Caco-2 (cell line): ENCODE measurements around the gene GPR107. TPM values are rescaled to one million over a fixed set of nuclear protein-coding genes. Genes with fewer than 3 reads are reported as not detected.

Experiments used
- BruUV-seq: library from RNA; stranded (reverse); fragments of 400-500 nt; replicated peaks from 2 replicates; lab custom pipeline; 2021; lab: Mats Ljungman, UMichigan
- CTCF ChIA-PET: fragments of 300-600 bp; sonication (Branson Sonifier 250); formaldehyde crosslinking; loops from one replicate; lab custom pipeline; 2022; ENCODE audit warnings: antibody characterized with exemption; lab: Charles Lee
- POLR2A ChIA-PET: fragments of 300-600 bp; sonication (Branson Sonifier 250); formaldehyde crosslinking; loops from one replicate; lab custom pipeline; 2022; ENCODE audit warnings: antibody characterized with exemption; lab: Charles Lee
- DNase-seq, 2 experiments: peaks; one replicate each; pipeline versions ENCODE4 v3.0.0 to v3.0.0-alpha.2; 2020 to 2022
- H3K27me3 ChIP-seq: replicated peaks from 2 replicates; pipeline ENCODE4 v1.6.0; 2011; ENCODE audit warnings: low read length; ENCODE audit not compliant: control insufficient read depth, insufficient read depth
- H3K36me3 ChIP-seq: 2 replicates; pipeline ENCODE4 v1.5.1; 2011; ENCODE audit warnings: low read length; ENCODE audit not compliant: control insufficient read depth, insufficient read depth
- H3K4me1 ChIP-seq: fragments of 250-450 bp; sonication (Bioruptor Pico); 2 replicates; pipeline ENCODE4 v1.5.1; 2020; ENCODE audit warnings: mild to moderate bottlenecking
- H3K4me3 ChIP-seq: 2 replicates; pipeline ENCODE4 v1.5.1; 2011; ENCODE audit warnings: low read depth, mild to moderate bottlenecking, control low read depth, low read length
- H3K9me3 ChIP-seq: fragments of 250-450 bp; sonication (Bioruptor Pico); 2 replicates; pipeline ENCODE4 v1.5.1; 2020; ENCODE audit warnings: mild to moderate bottlenecking, moderate library complexity
- H3K27ac Mint-ChIP-seq: one replicate; pipeline ENCODE4 v1.8.0; 2022; ENCODE audit warnings: mixed read lengths; ENCODE audit not compliant: unreplicated experiment
- H3K27me3 Mint-ChIP-seq: one replicate; pipeline ENCODE4 v1.8.0; 2022; ENCODE audit warnings: mixed read lengths; ENCODE audit not compliant: insufficient read depth, unreplicated experiment
- H3K36me3 Mint-ChIP-seq: one replicate; pipeline ENCODE4 v1.8.0; 2022; ENCODE audit warnings: mild to moderate bottlenecking, mixed read lengths; ENCODE audit not compliant: insufficient read depth, unreplicated experiment
- H3K4me1 Mint-ChIP-seq: one replicate; pipeline ENCODE4 v1.8.0; 2022; ENCODE audit warnings: low read depth, mixed read lengths; ENCODE audit not compliant: unreplicated experiment
- H3K4me3 Mint-ChIP-seq: one replicate; pipeline ENCODE4 v1.8.0; 2022; ENCODE audit warnings: mild to moderate bottlenecking, moderate library complexity, mixed read lengths; ENCODE audit not compliant: unreplicated experiment
- H3K9me3 Mint-ChIP-seq: one replicate; pipeline ENCODE4 v1.8.0; 2022; ENCODE audit warnings: mixed read lengths; ENCODE audit not compliant: unreplicated experiment
- intact Hi-C: fragments of 100-400 bp; cut with micrococcal nuclease; formaldehyde crosslinking; loops from one replicate; pipeline ENCODE4 v1.10.0; 2022; ENCODE audit not compliant: unreplicated experiment
- total RNA-seq: library from RNA; stranded (reverse); gene quantifications from 2 replicates; pipeline ENCODE4 v1.2.3, GENCODE V29; 2022
- TF ChIP-seq, protein P1 (sequence below), 2 experiments: fragments of 200-600 bp in 1 of 2; IDR thresholded peaks; 1 replicate in 1 of 2; 2 replicates in 1 of 2; pipeline versions ENCODE4 v1.5.1 to v1.8.0; 2011 to 2022; ENCODE audit warnings: antibody characterized with exemption in 1 of 2, control low read depth in 1 of 2, inconsistent platforms in 1 of 2, low read depth in 1 of 2, low read length in 1 of 2, mild to moderate bottlenecking in 1 of 2, moderate library complexity in 1 of 2; ENCODE audit not compliant: insufficient read depth in 1 of 2, severe bottlenecking in 1 of 2, unreplicated experiment in 1 of 2

Gene GPR107
- total RNA-seq, 1 experiment from 2014 or later: 53.1 TPM

GRCh38 chr9:130078547-130078946 is 24.8 kb downstream of the GPR107 start:
- intact Hi-C loops: no loop called here
- no peak overlapping the region for H3K4me3 ChIP-seq
- no peak for DNase-seq
- TF ChIP-seq, protein P1, sequence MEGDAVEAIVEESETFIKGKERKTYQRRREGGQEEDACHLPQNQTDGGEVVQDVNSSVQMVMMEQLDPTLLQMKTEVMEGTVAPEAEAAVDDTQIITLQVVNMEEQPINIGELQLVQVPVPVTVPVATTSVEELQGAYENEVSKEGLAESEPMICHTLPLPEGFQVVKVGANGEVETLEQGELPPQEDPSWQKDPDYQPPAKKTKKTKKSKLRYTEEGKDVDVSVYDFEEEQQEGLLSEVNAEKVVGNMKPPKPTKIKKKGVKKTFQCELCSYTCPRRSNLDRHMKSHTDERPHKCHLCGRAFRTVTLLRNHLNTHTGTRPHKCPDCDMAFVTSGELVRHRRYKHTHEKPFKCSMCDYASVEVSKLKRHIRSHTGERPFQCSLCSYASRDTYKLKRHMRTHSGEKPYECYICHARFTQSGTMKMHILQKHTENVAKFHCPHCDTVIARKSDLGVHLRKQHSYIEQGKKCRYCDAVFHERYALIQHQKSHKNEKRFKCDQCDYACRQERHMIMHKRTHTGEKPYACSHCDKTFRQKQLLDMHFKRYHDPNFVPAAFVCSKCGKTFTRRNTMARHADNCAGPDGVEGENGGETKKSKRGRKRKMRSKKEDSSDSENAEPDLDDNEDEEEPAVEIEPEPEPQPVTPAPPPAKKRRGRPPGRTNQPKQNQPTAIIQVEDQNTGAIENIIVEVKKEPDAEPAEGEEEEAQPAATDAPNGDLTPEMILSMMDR (IDR thresholded peaks at IDR 0.05; ENCODE audit: insufficient read depth in 1 of 2, low read depth in 1 of 2, low read length in 1 of 2, severe bottlenecking in 1 of 2, unreplicated experiment in 1 of 2): no peak
- ChIA-PET POLR2A (no interaction called here), CTCF (no interaction called here)
- peaks cover 2% of the 10 kb centered on the region for H3K36me3 ChIP-seq
- H3K4me1 ChIP-seq: peaks cover 11% of the 10 kb centered on the region
- Mint-ChIP-seq H3K4me3 (no peak overlapping the region), H3K27ac (no peak overlapping the region), H3K27me3 (no peaks in the 10 kb centered on the region), H3K9me3 (no peaks in the 10 kb centered on the region), H3K36me3 (peaks cover 59% of the 10 kb centered on the region), H3K4me1 (no peaks in the 10 kb centered on the region)
- no TSS peak for BruUV-seq
- H3K27me3 ChIP-seq: no peaks in the 10 kb centered on the region
- no peaks in the 10 kb centered on the region for H3K9me3 ChIP-seq

DNA sequence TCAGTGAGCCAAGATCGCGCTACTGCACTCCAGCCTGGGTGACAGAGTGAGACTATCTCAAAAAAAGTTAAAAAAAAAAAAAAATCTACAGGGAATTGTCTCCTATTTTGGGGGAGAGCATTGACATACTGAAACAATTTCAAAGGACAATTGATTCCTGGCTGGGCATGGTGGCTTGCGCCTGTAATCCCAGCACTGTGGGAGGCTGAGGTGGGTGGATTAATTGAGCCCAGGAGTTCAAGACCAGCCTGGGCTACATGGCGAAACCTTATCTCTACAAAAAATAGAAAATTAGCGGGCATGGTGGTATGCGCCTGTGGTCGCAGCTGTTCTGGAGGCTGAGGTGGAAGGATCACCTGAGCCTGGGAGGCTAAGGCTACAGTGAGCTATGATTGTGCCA is 30.6 kb downstream of the GPR107 start:
- ChIA-PET CTCF (no interaction called here), POLR2A (no interaction called here)
- Mint-ChIP-seq H3K4me1 (no peaks in the 10 kb centered on the region), H3K27ac (no peak overlapping the region), H3K9me3 (no peaks in the 10 kb centered on the region), H3K36me3 (peaks cover 53% of the 10 kb centered on the region), H3K4me3 (no peak overlapping the region), H3K27me3 (no peaks in the 10 kb centered on the region)
- TF ChIP-seq, protein P1 (IDR thresholded peaks at IDR 0.05; ENCODE audit: insufficient read depth in 1 of 2, low read depth in 1 of 2, low read length in 1 of 2, severe bottlenecking in 1 of 2, unreplicated experiment in 1 of 2): no peak
- H3K4me1 ChIP-seq: no peaks in the 10 kb centered on the region
- no TSS peak for BruUV-seq
- H3K9me3 ChIP-seq: no peaks in the 10 kb centered on the region
- no peak for DNase-seq
- no peaks in the 10 kb centered on the region; the same call in 1 of the 2 replicates for H3K36me3 ChIP-seq
- no peaks in the 10 kb centered on the region for H3K27me3 ChIP-seq
- intact Hi-C loops: no loop called here
- no peak overlapping the region for H3K4me3 ChIP-seq

DNA sequence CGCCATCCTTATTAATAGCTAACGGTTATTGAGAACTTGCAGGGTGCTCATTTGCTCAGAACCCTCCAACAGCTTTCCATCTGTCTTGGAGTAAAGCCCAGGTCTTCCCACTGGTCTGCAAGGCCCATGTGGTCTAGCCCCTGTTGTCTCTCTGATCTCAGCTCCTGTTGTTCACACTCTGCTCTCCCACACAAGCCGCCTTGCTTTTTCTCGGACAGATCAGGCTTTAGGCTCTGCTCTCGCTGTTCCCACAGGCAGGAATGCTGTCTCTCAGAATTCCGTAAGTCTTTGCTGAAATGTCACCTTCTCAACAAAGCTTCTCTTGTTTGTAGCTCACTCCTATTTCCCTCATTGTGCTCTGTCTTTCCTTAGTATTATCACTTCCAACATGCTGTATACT is 34.3 kb downstream of the GPR107 start:
- Histone ChIP-seq H3K4me1 (no peaks in the 10 kb centered on the region), H3K27me3 (no peaks in the 10 kb centered on the region), H3K36me3 (no peaks in the 10 kb centered on the region; the same call in 1 of the 2 replicates), H3K9me3 (no peaks in the 10 kb centered on the region), H3K4me3 (no peak overlapping the region)
- DNase-seq: no peak
- no peaks in the 10 kb centered on the region for H3K9me3 Mint-ChIP-seq
- ChIA-PET POLR2A (no interaction called here), CTCF (no interaction called here)
- BruUV-seq: no TSS peak
- TF ChIP-seq, protein P1 (IDR thresholded peaks at IDR 0.05; ENCODE audit: insufficient read depth in 1 of 2, low read depth in 1 of 2, low read length in 1 of 2, severe bottlenecking in 1 of 2, unreplicated experiment in 1 of 2): no peak
- H3K36me3 Mint-ChIP-seq: peaks cover 42% of the 10 kb centered on the region
- no peak overlapping the region for H3K27ac Mint-ChIP-seq
- no peaks in the 10 kb centered on the region for H3K4me1 Mint-ChIP-seq
- no peak overlapping the region for H3K4me3 Mint-ChIP-seq
- intact Hi-C loops: no loop called here
- H3K27me3 Mint-ChIP-seq: no peaks in the 10 kb centered on the region
